Colonic mucosa (tissue), 4 donors: ENCODE data around the gene MARCHF10. TPM values are rescaled to one million over a fixed set of nuclear protein-coding genes. Genes with fewer than 3 reads are reported as not detected.

Source experiments
- DNase-seq: peaks from one replicate; pipeline ENCODE4 v3.0.0-alpha.2; 2020
- H3K27ac ChIP-seq: fragments of 200-600 bp; one replicate; pipeline ENCODE4 v1.8.0; 2021
- H3K27me3 ChIP-seq: fragments of 200-600 bp; one replicate; pipeline ENCODE4 v1.8.0; 2021
- H3K36me3 ChIP-seq: fragments of 200-600 bp; one replicate; pipeline ENCODE4 v1.8.0; 2021
- H3K4me1 ChIP-seq: fragments of 200-600 bp; one replicate; pipeline ENCODE4 v1.8.0; 2021; ENCODE audit warnings: mild to moderate bottlenecking
- H3K4me3 ChIP-seq: fragments of 200-600 bp; one replicate; pipeline ENCODE4 v1.8.0; 2021
- H3K9ac ChIP-seq, 2 donors: one replicate each; pipeline ENCODE4 v1.7.0; 2013; ENCODE audit warnings: control low read depth in 2 of 2, low read depth in 2 of 2, low read length in 2 of 2
- H3K9me3 ChIP-seq: fragments of 200-600 bp; one replicate; pipeline ENCODE4 v1.8.0; 2021
- intact Hi-C: fragments of 100-400 bp; cut with DNase I; formaldehyde crosslinking; loops from one replicate; pipeline ENCODE4 v1.14.1; 2022
- total RNA-seq, 2 donors: library from RNA; stranded (reverse); fragmentation: NEBNext Ultra II Directional in 1 of 2; extraction: Animal tissue kit (Norgen Biotek cat#: 25700) in 1 of 2; gene quantifications; one replicate each; pipeline ENCODE4 v1.2.1, GENCODE V29; 2021
- TF ChIP-seq, protein P1 (sequence below): fragments of 200-600 bp; IDR thresholded peaks from one replicate; pipeline ENCODE4 v1.8.0; 2022; ENCODE audit warnings: antibody characterized with exemption, mild to moderate bottlenecking
- donor health status: healthy.
- donor health status: DM: no; HTN: no; CAD: no.
- donor health status: DM: no; HTN: no; CAD: no.

Gene MARCHF10
- total RNA-seq, 2 donors from 2014 or later, result not detected

DNA sequence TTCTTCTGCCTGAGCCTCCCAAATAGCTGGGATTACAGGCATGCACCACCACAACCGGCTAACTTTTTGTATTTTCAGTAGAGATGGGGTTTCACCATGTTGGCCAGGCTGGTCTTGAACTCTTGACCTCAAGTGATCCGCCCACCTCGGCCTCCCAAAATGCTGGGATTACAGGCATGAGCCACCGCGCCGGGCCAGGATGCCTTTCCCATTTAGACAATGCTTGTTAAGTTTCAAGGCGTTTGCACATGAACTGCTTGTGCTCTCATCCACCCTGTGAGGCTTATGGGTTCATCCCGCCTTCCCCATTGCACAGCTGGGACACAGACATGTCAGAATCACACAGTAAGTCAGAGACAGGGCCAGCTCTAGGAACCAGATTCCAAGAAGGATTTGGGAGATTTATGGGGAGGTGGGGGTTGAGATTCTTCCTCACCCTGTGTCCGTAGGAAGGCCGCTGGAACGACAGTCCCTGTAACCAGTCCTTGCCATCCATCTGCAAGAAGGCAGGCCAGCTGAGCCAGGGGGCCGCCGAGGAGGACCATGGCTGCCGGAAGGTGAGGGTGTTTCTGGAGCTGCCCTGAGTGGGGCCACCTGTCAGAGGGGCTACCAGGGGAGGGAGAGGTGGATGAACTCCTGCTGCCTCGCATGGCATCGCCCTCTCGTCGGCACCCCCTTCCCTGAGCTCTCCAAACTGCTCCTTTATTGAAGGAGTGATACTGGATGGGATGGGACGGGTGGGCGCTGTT is 134.3 kb downstream of the MARCHF10 start:
- no peaks in the 10 kb centered on the region for H3K27me3 ChIP-seq
- no peak for DNase-seq
- TF ChIP-seq, protein P1, sequence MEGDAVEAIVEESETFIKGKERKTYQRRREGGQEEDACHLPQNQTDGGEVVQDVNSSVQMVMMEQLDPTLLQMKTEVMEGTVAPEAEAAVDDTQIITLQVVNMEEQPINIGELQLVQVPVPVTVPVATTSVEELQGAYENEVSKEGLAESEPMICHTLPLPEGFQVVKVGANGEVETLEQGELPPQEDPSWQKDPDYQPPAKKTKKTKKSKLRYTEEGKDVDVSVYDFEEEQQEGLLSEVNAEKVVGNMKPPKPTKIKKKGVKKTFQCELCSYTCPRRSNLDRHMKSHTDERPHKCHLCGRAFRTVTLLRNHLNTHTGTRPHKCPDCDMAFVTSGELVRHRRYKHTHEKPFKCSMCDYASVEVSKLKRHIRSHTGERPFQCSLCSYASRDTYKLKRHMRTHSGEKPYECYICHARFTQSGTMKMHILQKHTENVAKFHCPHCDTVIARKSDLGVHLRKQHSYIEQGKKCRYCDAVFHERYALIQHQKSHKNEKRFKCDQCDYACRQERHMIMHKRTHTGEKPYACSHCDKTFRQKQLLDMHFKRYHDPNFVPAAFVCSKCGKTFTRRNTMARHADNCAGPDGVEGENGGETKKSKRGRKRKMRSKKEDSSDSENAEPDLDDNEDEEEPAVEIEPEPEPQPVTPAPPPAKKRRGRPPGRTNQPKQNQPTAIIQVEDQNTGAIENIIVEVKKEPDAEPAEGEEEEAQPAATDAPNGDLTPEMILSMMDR, result no peak
- H3K4me1 ChIP-seq, result peaks cover 3% of the 10 kb centered on the region
- intact Hi-C loops, result loop anchor here (10.0 kb wide), 1 partner anchor 731 kb away; no protein-coding TSS in a partner anchor
- no peak overlapping the region for H3K27ac ChIP-seq
- H3K4me3 ChIP-seq, result no peak overlapping the region
- no peak overlapping the region for H3K9ac ChIP-seq
- H3K36me3 ChIP-seq, result no peaks in the 10 kb centered on the region
- no peaks in the 10 kb centered on the region for H3K9me3 ChIP-seq

DNA sequence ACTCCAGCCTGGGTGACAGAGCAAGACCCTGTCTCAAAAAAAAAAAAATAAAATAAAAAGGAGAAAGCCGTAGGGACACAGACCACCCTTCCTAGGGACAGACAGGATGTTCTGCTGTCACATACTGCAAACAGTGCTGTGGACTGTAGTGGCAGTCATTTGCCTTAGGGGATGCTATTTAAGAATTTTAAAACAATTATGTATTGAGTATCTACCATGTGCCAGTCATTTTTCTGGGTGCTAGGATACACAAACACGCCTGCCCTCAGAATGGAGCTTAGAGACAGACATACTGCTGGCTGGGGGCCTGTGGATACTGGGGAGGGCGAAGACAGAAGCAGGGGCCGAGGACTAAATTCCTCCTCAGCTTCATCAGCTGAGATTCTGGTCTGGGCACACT is 135.2 kb downstream of the MARCHF10 start:
- H3K9me3 ChIP-seq, result no peaks in the 10 kb centered on the region
- H3K27me3 ChIP-seq, result no peaks in the 10 kb centered on the region
- TF ChIP-seq, protein P1, result no peak
- no peaks in the 10 kb centered on the region for H3K36me3 ChIP-seq
- no peak overlapping the region for H3K9ac ChIP-seq
- H3K27ac ChIP-seq, result no peak overlapping the region
- intact Hi-C loops, result loop anchor here (10.0 kb wide), 1 partner anchor 732 kb away; no protein-coding TSS in a partner anchor
- DNase-seq, result no peak
- peaks cover 3% of the 10 kb centered on the region for H3K4me1 ChIP-seq
- H3K4me3 ChIP-seq, result no peak overlapping the region

DNA sequence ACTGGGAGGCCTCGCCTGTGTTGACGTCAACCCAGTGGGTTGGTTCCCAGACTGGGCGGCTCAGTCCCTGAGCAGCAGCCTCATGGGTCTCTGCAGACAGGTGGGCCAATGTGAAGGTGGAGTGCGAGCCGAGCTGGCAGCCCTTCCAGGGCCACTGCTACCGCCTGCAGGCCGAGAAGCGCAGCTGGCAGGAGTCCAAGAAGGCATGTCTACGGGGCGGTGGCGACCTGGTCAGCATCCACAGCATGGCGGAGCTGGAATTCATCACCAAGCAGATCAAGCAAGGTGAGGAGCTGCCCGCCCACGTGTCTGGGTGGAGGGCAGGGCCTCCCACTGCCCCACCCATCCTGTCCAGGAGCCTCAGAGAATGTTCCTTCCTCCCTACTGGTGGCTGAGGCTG is 136.6 kb downstream of the MARCHF10 start:
- Histone ChIP-seq H3K36me3 (no peaks in the 10 kb centered on the region), H3K4me1 (peaks cover 3% of the 10 kb centered on the region), H3K27me3 (no peaks in the 10 kb centered on the region), H3K9me3 (no peaks in the 10 kb centered on the region), H3K4me3 (no peak overlapping the region), H3K27ac (no peak overlapping the region), H3K9ac (no peak overlapping the region)
- intact Hi-C loops, result loop anchor here (10.0 kb wide), 1 partner anchor 733 kb away; no protein-coding TSS in a partner anchor
- TF ChIP-seq, protein P1, result no peak
- DNase-seq, result peak; percentile 42

DNA sequence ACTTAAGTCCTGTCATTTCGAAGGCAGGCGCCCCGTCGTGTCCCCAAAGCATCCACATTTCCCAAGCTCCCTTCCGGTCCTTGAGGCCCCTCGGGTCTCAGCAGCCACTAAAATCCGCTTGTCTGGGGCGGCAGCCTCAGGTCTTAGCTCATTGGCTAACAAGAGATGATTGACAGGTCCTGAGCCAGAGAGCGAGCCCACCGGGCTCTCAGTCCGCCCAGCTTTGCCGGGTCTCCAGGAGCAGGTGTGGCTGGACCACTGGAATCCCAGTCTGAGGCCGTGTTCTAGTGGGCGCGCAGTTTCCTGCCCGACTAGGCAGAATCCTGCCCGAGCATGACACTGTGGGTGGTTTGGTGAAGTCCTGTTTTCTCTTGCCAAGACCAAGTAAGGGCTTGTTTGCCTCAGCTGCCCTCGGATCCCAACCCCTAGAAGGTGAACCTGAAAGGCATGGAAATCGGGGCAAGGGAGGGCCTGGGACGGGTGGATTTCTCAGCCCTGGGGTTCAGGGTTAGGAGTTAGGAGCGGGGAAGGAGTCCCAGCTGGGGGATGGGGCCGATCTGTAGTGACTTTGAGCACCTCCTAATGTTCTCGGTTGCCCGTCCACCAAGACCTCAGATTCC is 137.8 kb downstream of the MARCHF10 start:
- TF ChIP-seq, protein P1, result no peak
- H3K36me3 ChIP-seq, result no peaks in the 10 kb centered on the region
- no peak for DNase-seq
- no peak overlapping the region for H3K4me3 ChIP-seq
- peaks cover 3% of the 10 kb centered on the region for H3K4me1 ChIP-seq
- intact Hi-C loops, result loop anchor here (10.0 kb wide), 1 partner anchor 734 kb away; no protein-coding TSS in a partner anchor
- no peak overlapping the region for H3K27ac ChIP-seq
- H3K27me3 ChIP-seq, result no peaks in the 10 kb centered on the region
- H3K9ac ChIP-seq, result no peak overlapping the region
- no peaks in the 10 kb centered on the region for H3K9me3 ChIP-seq

DNA sequence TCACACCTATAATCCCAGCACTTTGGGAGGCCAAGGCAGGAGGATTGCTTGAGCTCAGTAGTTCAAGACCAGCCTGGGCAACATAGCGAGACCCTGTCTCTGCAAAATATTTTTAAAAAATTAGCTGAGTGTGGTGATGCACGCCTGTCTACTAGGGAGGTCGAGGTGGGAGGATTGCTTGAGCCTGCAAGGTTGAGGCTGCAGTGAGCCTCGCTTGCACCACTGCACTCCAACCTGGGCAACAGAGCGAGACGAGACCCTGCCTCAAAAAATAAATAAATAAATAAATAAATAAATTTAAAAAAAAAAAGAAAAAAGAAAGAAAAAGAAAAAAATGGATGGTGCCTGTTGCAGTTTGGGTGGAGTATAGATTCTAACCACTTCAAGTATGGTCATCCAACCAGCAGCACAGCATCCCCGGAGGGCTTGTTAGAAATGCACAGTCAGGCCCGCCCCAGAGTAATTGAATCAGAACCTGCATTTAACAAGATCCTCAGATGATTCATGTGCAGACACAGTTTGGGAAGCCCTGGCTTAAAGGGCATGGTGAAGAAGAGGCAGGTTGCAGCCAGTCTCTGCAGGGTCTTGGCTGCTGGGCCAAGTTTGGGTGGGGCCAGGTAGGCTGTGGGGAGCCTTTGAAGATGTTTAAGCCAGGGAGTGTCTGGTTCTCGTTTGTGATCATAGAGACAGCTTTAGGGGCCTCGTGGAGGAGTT is 139.9 kb downstream of the MARCHF10 start:
- TF ChIP-seq, protein P1, result no peak
- Histone ChIP-seq H3K4me3 (no peak overlapping the region), H3K27me3 (no peaks in the 10 kb centered on the region), H3K9ac (no peak overlapping the region), H3K36me3 (no peaks in the 10 kb centered on the region), H3K27ac (no peak overlapping the region), H3K4me1 (peaks cover 3% of the 10 kb centered on the region), H3K9me3 (no peaks in the 10 kb centered on the region)
- no peak for DNase-seq
- intact Hi-C loops, result no loop called here
